GM19043 (cell line): ENCODE results near the gene NDUFB1.

ENCODE experiments used
- ATAC-seq: cut with Tn5 transposase; IDR thresholded peaks from one replicate; pipeline ENCODE4 v1.9.1; 2021; ENCODE audit warnings: low read depth; ENCODE audit not compliant: unreplicated experiment

Gene NDUFB1

GRCh38 chr14:92103363-92103989 lies 18.0 kb downstream of the NDUFB1 start:
- ATAC-seq, result no peak

- no peak for ATAC-seq
Observed at GRCh38 chr14:92099802-92100201, 21.7 kb downstream of the NDUFB1 start.

- ATAC-seq, result no peak
Observed at GRCh38 chr14:92093320-92093719, 28.2 kb downstream of the NDUFB1 start.

- ATAC-seq, result no peak
Observed at GRCh38 chr14:92088494-92088893, 33.0 kb downstream of the NDUFB1 start.

GRCh38 chr14:92074555-92074954 lies 47.0 kb downstream of the NDUFB1 start:
- no peak for ATAC-seq
